CD4-positive, alpha-beta T cell treated with Interferon alpha-2 for 1 hour (primary cell): ENCODE results near the gene MARVELD3.
A peak's percentile ranks its signal among the peaks of the same experiment; 100 is the strongest.

Source experiments
- DNase-seq, 2 donors: peaks; one replicate each; pipeline ENCODE4 v3.0.0-alpha.2; 2020 to 2022

The MARVELD3 gene

GRCh38 chr16:71625113-71625850 is 702 bp upstream of the MARVELD3 start:
- DNase-seq: no peak

DNA sequence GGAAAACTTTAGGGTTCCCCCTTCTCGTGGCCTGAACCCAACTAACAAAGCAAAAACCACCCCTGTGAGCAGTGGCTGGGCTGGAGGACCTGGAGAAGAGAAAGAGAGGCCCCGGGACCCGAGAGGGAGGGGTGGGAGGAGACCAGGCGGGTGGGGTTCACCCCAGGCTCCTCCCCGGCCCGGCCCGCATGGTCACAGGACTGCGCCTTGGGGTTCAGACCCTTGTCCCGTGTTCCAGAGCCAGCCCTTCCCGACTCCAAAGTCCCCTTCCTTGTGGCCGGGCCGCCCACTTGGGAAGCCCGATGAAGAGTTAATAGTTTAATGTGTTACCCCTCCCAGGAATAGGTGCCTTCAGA is 852 bp downstream of the MARVELD3 start:
- no peak for DNase-seq

- no peak for DNase-seq
Measured at GRCh38 chr16:71627731-71628181, 1.8 kb downstream of the MARVELD3 start.

DNA sequence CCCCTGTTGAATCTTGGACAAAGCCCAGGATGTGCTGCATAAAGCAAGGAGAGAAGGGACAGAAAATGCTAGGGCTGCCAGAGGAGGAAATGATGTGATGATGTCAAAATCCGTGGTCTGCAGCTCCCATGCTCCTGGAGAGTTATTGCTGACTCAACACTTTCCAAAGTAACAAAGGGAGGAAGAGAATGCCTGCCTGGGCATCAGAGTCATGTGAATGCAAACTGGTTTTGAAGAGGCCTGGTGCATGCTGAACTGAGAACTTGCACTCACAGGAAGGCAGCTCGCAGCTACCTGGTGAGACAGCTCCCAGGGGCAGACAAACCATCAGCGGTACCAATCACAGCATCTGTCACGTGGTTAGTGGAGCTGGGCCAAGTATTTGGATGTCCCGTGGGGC is 2.8 kb downstream of the MARVELD3 start:
- no peak for DNase-seq

DNA sequence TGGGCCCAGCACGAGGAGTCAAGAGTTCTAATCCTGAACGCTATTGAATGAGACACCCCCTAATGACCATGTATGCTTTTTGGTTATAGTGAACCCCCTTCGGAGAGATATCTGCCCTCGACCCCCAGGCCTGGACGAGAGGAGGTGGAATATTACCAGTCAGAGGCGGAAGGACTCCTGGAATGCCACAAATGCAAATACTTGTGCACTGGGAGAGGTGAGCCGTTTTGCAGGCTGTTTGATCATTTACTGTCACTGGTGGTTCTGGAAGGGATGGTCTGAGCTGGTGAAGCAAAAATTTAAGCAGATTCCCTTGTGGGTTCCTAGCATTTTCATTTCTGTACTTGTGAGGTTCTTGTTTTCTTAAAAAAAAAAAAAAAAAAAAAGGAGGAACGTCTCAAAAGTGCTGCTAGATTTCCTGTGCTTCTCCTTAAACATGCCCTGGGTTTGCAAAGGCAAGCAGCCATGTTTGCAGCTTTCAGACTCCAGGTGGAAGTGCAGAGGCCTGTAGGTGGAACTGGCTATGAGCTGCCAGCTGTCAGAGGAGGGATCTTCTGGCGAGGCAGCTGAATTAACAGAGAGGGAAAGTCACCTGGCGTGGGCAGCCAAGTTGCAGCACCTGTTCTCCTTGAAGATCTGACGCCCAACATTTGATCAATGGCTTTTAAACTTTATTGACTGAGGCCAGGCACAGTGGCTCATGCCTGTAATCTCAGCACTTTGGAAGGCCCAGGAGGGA is 3.5 kb downstream of the MARVELD3 start:
- no peak for DNase-seq

DNA sequence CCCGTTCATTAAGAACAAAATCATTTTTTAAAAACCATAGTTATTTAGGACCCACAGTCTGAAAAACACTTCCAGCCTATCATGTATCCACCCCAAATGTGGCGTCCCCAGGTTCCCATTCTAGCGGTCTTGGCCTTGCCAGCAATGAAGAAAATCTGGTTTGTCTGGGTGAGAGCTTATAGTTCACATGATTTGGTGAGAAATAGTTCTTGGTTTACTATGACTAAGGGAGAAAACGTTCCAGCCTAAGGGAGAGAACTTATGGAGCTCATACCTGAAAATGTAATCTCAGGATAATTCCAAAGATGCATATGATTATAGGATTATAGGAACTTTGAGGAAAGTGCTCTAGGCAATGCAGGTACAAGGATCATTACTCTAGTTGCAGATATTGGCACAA is 4.8 kb downstream of the MARVELD3 start:
- no peak for DNase-seq

- DNase-seq: no peak
Measured at GRCh38 chr16:71631776-71632175, 5.8 kb downstream of the MARVELD3 start.

GRCh38 chr16:71635632-71636031 is 9.6 kb downstream of the MARVELD3 start:
- DNase-seq: no peak

GRCh38 chr16:71637398-71637797 is 11.4 kb downstream of the MARVELD3 start:
- no peak for DNase-seq

- peak in 1 of 2 donors; percentile 7 for DNase-seq
Measured at GRCh38 chr16:71645450-71645849, 19.5 kb downstream of the MARVELD3 start.

DNA sequence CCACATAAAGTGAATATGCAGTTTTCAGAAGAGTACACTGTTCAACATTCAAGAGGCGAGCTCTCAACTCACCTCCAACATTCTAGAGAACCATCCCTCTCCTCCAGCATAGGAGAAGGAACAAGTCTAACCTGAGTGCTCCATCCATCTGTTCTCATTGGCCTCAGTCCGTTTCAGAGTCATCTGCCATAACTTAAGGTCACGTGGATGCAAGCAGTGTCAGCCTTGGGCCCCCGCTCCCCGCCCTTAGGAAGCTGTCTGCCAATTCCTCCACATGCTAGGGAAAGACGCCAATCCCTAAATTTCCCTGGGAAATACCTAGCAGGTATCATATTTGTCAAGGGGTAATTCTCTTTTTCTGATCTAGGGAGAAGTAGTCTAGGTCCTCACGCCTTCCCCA is 21.4 kb downstream of the MARVELD3 start:
- no peak for DNase-seq

- no peak for DNase-seq
Measured at GRCh38 chr16:71648162-71648561, 22.2 kb downstream of the MARVELD3 start.

- no peak for DNase-seq
Measured at GRCh38 chr16:71648921-71649320, 22.9 kb downstream of the MARVELD3 start.

GRCh38 chr16:71649704-71650103 is 23.7 kb downstream of the MARVELD3 start:
- no peak for DNase-seq

GRCh38 chr16:71658771-71659170 is 32.8 kb downstream of the MARVELD3 start:
- no peak for DNase-seq

- DNase-seq: no peak
Measured at GRCh38 chr16:71659471-71659870, 33.5 kb downstream of the MARVELD3 start.

DNA sequence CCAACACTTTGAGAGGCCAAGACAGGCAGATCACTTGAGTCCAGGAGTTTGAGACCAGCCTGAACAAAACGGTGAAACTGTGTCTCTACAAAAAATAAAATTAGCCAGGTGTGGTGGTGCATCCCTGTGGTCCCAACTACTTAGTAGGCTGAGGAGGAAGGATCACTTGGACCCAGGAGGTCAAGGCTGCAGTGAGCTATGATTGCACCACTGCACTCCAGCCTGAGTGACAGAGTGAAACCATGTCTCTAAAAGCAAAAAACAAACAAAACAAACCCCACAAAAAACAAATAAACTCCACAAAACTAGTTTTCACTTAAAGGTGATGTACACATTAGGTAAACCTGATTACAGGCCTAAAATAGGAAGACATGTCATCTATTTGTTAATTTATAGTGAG is 40.3 kb downstream of the MARVELD3 start:
- DNase-seq: no peak

DNA sequence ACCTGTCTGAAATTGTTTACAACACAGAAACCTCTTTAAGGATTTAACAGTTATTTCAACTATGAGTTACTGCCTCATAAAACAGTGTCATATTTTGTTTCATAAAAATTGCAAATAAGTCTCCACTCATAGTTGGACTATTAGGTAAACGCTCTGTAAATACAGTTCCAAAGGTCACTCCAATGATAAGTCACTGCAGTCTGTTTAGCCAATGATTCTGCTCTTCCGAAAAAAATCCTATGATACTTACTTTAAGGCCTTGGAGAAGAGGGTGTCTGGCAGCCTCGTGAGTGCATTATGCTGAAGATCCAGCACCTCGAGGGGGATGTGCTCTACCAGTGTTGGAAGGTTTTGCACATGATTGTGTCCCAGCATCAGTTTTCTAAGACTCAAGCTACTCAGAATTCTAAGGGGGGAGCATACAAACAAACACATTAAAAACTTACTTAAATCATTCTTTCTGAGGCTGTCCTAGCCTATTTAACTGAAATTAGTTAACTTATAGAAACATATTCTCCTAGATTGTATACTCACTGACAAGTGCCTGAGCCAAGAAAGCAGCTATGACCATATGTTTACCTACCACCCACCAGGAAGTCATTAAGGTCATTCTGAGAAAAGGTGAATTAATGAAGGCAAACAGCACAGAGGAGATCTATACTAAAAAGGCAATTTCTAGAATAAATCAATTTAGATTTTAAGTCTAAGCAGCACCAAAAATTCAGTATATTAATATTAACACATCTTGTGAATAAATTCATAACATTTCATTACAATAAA is 41.1 kb downstream of the MARVELD3 start:
- no peak for DNase-seq

GRCh38 chr16:71669926-71670536 is 44.0 kb downstream of the MARVELD3 start:
- no peak for DNase-seq

GRCh38 chr16:71670537-71670936 is 44.6 kb downstream of the MARVELD3 start:
- no peak for DNase-seq

- no peak for DNase-seq
Measured at GRCh38 chr16:71671165-71671564, 45.2 kb downstream of the MARVELD3 start.

DNA sequence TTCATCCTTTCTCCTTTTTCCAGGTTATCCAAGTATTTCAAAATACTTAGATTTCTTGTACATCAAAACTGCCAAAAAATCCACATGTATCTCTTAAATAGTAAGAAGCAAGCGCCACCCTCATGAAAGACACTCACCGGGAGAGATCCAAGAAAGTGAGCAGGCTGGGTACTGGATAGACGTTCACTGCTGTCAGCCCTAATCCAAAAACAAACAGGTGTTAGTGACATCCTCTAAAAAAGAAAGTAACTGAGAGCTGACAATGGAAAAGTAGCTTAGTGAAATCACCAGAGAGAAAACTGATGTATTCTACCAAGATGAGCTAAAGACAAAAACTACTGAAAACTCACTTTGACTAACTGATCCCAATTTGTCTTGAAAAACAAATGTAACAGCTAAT is 46.1 kb downstream of the MARVELD3 start:
- DNase-seq: no peak
